ENCODE data around the gene PPARG. TPM values are rescaled to one million over a fixed set of nuclear protein-coding genes. Genes with fewer than 3 reads are reported as not detected.

Gene PPARG
- total and polyA plus RNA-seq, 2 donors (not counting 3 experiments of a cell fraction or from before 2014, with no cell fraction given): 0.15 to 1.3 TPM

GRCh38 chr3:12312010-12312409 is 23.1 kb downstream of the PPARG start:
- no peak for FAIRE-seq
- Histone ChIP-seq H3K36me3 (ENCODE audit: control insufficient read depth in 2 of 2, extremely low read depth in 1 of 2, insufficient read depth in 2 of 2, low read length in 2 of 2) (no peaks in the 10 kb centered on the region), H3K4me1 (ENCODE audit: control insufficient read depth, extremely low read depth, insufficient read depth, low read length) (no peaks in the 10 kb centered on the region), H2AFZ (ENCODE audit: low read depth, low read length) (no peak overlapping the region), H3K9me1 (replicated peaks; ENCODE audit: control insufficient read depth, extremely low read depth, insufficient read depth, low read length) (no peaks in the 10 kb centered on the region), H3K9me3 (replicated peaks; ENCODE audit: control insufficient read depth, insufficient read depth, low read length) (no peaks in the 10 kb centered on the region), H3K4me2 (ENCODE audit: insufficient read depth, low read length) (no peak overlapping the region), H3K27ac (ENCODE audit: insufficient read depth, low read depth, low read length) (no peak overlapping the region), H3K9ac (replicated peaks; ENCODE audit: extremely low read depth, insufficient read depth, low read length) (no peak overlapping the region), H3K27me3 (ENCODE audit: control insufficient read depth in 2 of 2, insufficient read depth in 2 of 2, low read length in 2 of 2) (peaks cover 3 to 15% of the 10 kb centered on the region in 2 experiments), H3K79me2 (ENCODE audit: control insufficient read depth, insufficient read depth, low read length) (no peaks in the 10 kb centered on the region), H4K20me1 (replicated peaks; ENCODE audit: control insufficient read depth, extremely low read depth, insufficient read depth, low read length) (no peaks in the 10 kb centered on the region), H3K4me3 (replicated peaks in 1 of 3; ENCODE audit: insufficient read depth in 1 of 3, low read depth in 1 of 3, low read length in 3 of 3) (no peak overlapping the region)
- no peak for DNase-seq (ENCODE audit: low read depth, low spot score)
- ChIA-PET CTCF (no interaction called here), POLR2A (no interaction called here)
- TF ChIP-seq MYC (IDR thresholded peaks at IDR 0.05; ENCODE audit: low read depth, low read length): no peak
- TF ChIP-seq JUN (IDR thresholded peaks at IDR 0.05; ENCODE audit: borderline replicate concordance, insufficient read depth, insufficient read length, low read depth): no peak
- no peak for TF ChIP-seq POLR2A (IDR thresholded peaks at IDR 0.05; ENCODE audit: low read depth, low read length)
- TF ChIP-seq POLR2AphosphoS5 (IDR thresholded peaks at IDR 0.05; ENCODE audit: insufficient read depth, low read depth, low read length): no peak
- no peak for TF ChIP-seq GATA2 (IDR thresholded peaks at IDR 0.05; ENCODE audit: insufficient read depth, insufficient read length, low read depth, low read length)
- TF ChIP-seq MAX (IDR thresholded peaks at IDR 0.05; ENCODE audit: insufficient read depth, insufficient read length): no peak
- TF ChIP-seq FOS (IDR thresholded peaks at IDR 0.05; ENCODE audit: borderline replicate concordance, insufficient read depth, low read length): no peak
- no TSS peak for BruUV-seq (replicated peaks)
- dilution Hi-C loops (cut with MboI; ENCODE audit: extremely low pct_ligation_motif_present, low sequenced_read_pairs) (no loop called here), intact Hi-C loops (cut with micrococcal nuclease) (no loop called here)

- Histone ChIP-seq H3K36me3 (ENCODE audit: control insufficient read depth in 2 of 2, extremely low read depth in 1 of 2, insufficient read depth in 2 of 2, low read length in 2 of 2) (no peaks in the 10 kb centered on the region), H3K79me2 (ENCODE audit: control insufficient read depth, insufficient read depth, low read length) (no peaks in the 10 kb centered on the region), H3K4me3 (replicated peaks in 1 of 3; ENCODE audit: insufficient read depth in 1 of 3, low read depth in 1 of 3, low read length in 3 of 3) (no peak overlapping the region), H3K9me3 (replicated peaks; ENCODE audit: control insufficient read depth, insufficient read depth, low read length) (no peaks in the 10 kb centered on the region), H2AFZ (ENCODE audit: low read depth, low read length) (no peak overlapping the region), H3K4me1 (ENCODE audit: control insufficient read depth, extremely low read depth, insufficient read depth, low read length) (no peaks in the 10 kb centered on the region), H3K9ac (replicated peaks; ENCODE audit: extremely low read depth, insufficient read depth, low read length) (no peak overlapping the region), H3K27ac (ENCODE audit: insufficient read depth, low read depth, low read length) (no peak overlapping the region), H4K20me1 (replicated peaks; ENCODE audit: control insufficient read depth, extremely low read depth, insufficient read depth, low read length) (no peaks in the 10 kb centered on the region), H3K9me1 (replicated peaks; ENCODE audit: control insufficient read depth, extremely low read depth, insufficient read depth, low read length) (no peaks in the 10 kb centered on the region), H3K27me3 (ENCODE audit: control insufficient read depth in 2 of 2, insufficient read depth in 2 of 2, low read length in 2 of 2) (peaks cover 3 to 15% of the 10 kb centered on the region in 2 experiments), H3K4me2 (ENCODE audit: insufficient read depth, low read length) (no peak overlapping the region)
- no peak for FAIRE-seq
- POLR2A ChIA-PET: no interaction called here
- intact Hi-C loops (cut with micrococcal nuclease) (no loop called here), dilution Hi-C loops (cut with MboI; ENCODE audit: extremely low pct_ligation_motif_present, low sequenced_read_pairs) (no loop called here)
- TF ChIP-seq GATA2 (IDR thresholded peaks at IDR 0.05; ENCODE audit: insufficient read depth, insufficient read length, low read depth, low read length) (no peak), POLR2AphosphoS5 (IDR thresholded peaks at IDR 0.05; ENCODE audit: insufficient read depth, low read depth, low read length) (no peak), MAX (IDR thresholded peaks at IDR 0.05; ENCODE audit: insufficient read depth, insufficient read length) (no peak), CTCF (IDR thresholded peaks at IDR 0.05; ENCODE audit: extremely low read depth in 1 of 2, insufficient read depth in 1 of 2, low read depth in 1 of 2, low read length in 2 of 2) (no peak), JUN (IDR thresholded peaks at IDR 0.05; ENCODE audit: borderline replicate concordance, insufficient read depth, insufficient read length, low read depth) (no peak), MYC (IDR thresholded peaks at IDR 0.05; ENCODE audit: low read depth, low read length) (no peak), POLR2A (IDR thresholded peaks at IDR 0.05; ENCODE audit: low read depth, low read length) (no peak), EZH2 (IDR thresholded peaks at IDR 0.05; ENCODE audit: borderline replicate concordance, low read depth, low read length, severe bottlenecking) (no peak), FOS (IDR thresholded peaks at IDR 0.05; ENCODE audit: borderline replicate concordance, insufficient read depth, low read length) (no peak)
- CTCF ChIA-PET: interaction anchor here (1.0 to 2.0 kb wide), 8 partner anchors 9 to 166 kb away, joined by 3 to 5 read pairs (median 4); no protein-coding TSS in a partner anchor
- no peak for DNase-seq (ENCODE audit: low read depth, low spot score)
- BruUV-seq (replicated peaks): no TSS peak
Measured at GRCh38 chr3:12313519-12313918, 24.6 kb downstream of the PPARG start.

Measured in endothelial cell of umbilical vein (primary cell).